ENCODE measurements around the gene ASXL2. TPM values are rescaled to one million over a fixed set of nuclear protein-coding genes. Genes with fewer than 3 reads are reported as not detected.
A peak's percentile ranks its signal among the peaks of the same experiment; 100 is the strongest.

ASXL2 gene
- total and polyA plus RNA-seq, 2 of the 13 experiments (the other 11 are each of a cell fraction or from before 2014, with no cell fraction given): 12.1 to 19.2 TPM

DNA sequence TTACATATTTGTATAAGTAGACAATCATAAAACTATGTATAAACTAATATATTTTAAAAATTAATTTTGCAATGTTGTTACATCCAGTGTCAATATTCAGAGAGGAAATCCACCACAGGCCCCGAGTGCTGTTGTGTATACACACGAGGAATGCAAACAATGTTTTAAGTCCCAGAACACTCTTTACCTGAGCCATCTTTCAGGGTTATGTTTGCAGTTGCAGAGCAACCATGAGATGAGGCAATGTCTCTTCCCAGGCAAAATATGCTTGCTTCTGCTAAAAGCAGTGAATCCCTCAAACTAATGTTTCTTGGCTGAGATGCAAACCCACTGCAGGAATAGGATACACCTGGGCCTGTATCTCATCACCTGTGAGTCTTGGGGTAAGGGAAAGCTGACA lies 91.3 kb downstream of the ASXL2 start (continued):
- TF ChIP-seq, protein P1, sequence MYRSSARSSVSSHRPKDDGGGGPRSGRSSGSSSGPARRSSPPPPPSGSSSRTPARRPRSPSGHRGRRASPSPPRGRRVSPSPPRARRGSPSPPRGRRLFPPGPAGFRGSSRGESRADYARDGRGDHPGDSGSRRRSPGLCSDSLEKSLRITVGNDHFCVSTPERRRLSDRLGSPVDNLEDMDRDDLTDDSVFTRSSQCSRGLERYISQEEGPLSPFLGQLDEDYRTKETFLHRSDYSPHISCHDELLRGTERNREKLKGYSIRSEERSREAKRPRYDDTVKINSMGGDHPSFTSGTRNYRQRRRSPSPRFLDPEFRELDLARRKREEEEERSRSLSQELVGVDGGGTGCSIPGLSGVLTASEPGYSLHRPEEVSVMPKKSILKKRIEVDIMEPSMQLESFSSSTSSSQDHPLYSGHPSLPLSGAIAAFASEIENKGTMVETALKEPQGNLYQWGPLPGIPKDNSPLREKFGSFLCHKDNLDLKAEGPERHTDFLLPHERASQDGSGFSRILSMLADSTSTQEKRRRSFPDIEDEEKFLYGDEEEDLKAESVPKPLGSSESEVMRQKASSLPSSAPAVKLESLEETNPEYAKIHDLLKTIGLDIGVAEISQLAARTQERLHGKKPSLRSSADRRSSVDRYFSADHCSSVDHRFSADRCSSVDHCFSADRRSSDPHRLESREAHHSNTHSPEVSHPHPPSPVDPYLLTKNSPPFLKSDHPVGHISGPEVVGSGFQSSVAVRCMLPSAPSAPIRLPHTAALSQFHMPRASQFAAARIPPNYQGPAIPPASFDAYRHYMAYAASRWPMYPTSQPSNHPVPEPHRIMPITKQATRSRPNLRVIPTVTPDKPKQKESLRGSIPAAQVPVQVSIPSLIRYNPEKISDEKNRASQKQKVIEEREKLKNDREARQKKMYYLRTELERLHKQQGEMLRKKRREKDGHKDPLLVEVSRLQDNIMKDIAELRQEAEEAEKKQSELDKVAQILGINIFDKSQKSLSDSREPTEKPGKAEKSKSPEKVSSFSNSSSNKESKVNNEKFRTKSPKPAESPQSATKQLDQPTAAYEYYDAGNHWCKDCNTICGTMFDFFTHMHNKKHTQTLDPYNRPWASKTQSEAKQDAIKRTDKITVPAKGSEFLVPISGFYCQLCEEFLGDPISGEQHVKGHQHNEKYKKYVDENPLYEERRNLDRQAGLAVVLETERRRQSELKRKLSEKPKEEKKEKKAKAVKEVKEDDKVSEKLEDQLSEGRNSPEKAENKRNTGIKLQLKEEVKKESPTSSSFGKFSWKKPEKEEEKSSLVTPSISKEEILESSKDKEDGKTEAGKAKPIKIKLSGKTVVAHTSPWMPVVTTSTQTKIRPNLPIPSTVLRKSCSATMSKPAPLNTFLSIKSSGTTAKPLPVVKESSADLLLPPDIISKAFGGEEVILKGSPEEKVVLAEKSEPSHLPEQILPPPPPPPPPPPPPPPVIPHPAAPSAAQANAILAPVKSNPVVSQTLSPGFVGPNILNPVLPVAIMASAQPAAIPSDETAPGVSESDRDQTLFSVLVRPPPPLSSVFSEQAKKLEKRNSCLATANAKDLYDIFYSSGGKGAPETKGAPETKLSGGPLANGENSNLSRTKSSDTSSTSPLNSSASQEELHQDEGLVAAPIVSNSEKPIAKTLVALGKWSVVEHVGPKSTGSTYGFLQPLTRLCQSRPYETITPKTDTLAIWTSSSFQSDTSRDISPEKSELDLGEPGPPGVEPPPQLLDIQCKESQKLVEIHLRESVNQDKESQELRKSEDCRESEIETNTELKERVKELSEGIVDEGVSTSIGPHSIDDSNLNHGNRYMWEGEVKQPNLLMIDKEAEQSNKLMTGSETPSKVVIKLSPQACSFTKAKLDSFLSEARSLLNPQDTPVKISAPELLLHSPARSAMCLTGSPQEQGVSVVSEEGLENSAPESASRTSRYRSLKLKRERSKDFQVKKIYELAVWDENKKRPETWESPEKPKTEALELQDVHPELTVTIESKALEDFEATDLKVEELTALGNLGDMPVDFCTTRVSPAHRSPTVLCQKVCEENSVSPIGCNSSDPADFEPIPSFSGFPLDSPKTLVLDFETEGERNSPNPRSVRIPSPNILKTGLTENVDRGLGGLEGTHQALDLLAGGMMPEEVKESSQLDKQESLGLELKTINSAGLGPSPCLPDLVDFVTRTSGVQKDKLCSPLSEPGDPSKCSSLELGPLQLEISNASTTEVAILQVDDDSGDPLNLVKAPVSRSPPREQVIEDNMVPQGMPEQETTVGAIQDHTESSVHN (CRISPR knock-in tag; IDR thresholded peaks at IDR 0.05): no peak
- TF ChIP-seq HOXA5 (CRISPR knock-in tag; IDR thresholded peaks at IDR 0.05) (0 out of 2 replicates have a peak, but pooled peaks have one; percentile 55), HCFC1 (IDR thresholded peaks at IDR 0.05; ENCODE audit: low read depth, low read length) (no peak), FOXP4 (CRISPR knock-in tag; IDR thresholded peaks at IDR 0.05) (peak; percentile 94), MEF2D (CRISPR knock-in tag; IDR thresholded peaks at IDR 0.05) (no peak), SALL2 (CRISPR knock-in tag; IDR thresholded peaks at IDR 0.05) (no peak), MLLT10 (CRISPR knock-in tag; IDR thresholded peaks at IDR 0.05) (no peak), IRF9 (CRISPR knock-in tag; IDR thresholded peaks at IDR 0.05; ENCODE audit: borderline replicate concordance) (no peak), FOSL1 (CRISPR knock-in tag; IDR thresholded peaks at IDR 0.05; ENCODE audit: borderline replicate concordance) (no peak), SETDB1 (CRISPR knock-in tag; IDR thresholded peaks at IDR 0.05; ENCODE audit: borderline replicate concordance) (no peak), MIXL1 (CRISPR knock-in tag; IDR thresholded peaks at IDR 0.05) (peak; percentile 76; the same call in 1 of the 2 replicates), ZNF546 (CRISPR knock-in tag; conservative IDR thresholded peaks at IDR 0.05) (no peak), SMARCE1 (IDR thresholded peaks at IDR 0.05; ENCODE audit: borderline replicate concordance) (no peak)
- TF ChIP-seq, protein P2, sequence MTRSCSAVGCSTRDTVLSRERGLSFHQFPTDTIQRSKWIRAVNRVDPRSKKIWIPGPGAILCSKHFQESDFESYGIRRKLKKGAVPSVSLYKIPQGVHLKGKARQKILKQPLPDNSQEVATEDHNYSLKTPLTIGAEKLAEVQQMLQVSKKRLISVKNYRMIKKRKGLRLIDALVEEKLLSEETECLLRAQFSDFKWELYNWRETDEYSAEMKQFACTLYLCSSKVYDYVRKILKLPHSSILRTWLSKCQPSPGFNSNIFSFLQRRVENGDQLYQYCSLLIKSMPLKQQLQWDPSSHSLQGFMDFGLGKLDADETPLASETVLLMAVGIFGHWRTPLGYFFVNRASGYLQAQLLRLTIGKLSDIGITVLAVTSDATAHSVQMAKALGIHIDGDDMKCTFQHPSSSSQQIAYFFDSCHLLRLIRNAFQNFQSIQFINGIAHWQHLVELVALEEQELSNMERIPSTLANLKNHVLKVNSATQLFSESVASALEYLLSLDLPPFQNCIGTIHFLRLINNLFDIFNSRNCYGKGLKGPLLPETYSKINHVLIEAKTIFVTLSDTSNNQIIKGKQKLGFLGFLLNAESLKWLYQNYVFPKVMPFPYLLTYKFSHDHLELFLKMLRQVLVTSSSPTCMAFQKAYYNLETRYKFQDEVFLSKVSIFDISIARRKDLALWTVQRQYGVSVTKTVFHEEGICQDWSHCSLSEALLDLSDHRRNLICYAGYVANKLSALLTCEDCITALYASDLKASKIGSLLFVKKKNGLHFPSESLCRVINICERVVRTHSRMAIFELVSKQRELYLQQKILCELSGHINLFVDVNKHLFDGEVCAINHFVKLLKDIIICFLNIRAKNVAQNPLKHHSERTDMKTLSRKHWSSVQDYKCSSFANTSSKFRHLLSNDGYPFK (CRISPR knock-in tag; IDR thresholded peaks at IDR 0.05; ENCODE audit: borderline replicate concordance): no peak
